Neural progenitor cell (in vitro differentiated cells): ENCODE measurements around the gene MITF. TPM values are rescaled to one million over a fixed set of nuclear protein-coding genes. Genes with fewer than 3 reads are reported as not detected.
A peak's percentile ranks its signal among the peaks of the same experiment; 100 is the strongest.

Experiments
- DNase-seq: peaks from one replicate; pipeline ENCODE4 v3.0.0-alpha.2; 2016; ENCODE audit warnings: low spot score
- H2AFZ ChIP-seq: fragments of 200-600 bp; sonication (generic); replicated peaks from 2 replicates; pipeline ENCODE4 v1.6.1; 2016; ENCODE audit warnings: antibody characterized with exemption
- H3F3A ChIP-seq: fragments of 200-600 bp; sonication (generic); 2 replicates; pipeline ENCODE4 v1.6.1; 2016; ENCODE audit warnings: antibody characterized with exemption, low read depth
- H3K27ac ChIP-seq: fragments of 200-600 bp; sonication (generic); 2 replicates; pipeline ENCODE4 v1.5.1; 2016; ENCODE audit warnings: mild to moderate bottlenecking
- H3K27me3 ChIP-seq: fragments of 200-600 bp; sonication (generic); 2 replicates; pipeline ENCODE4 v1.6.1; 2016; ENCODE audit warnings: mild to moderate bottlenecking, moderate library complexity
- H3K36me3 ChIP-seq: fragments of 200-600 bp; sonication (generic); 2 replicates; pipeline ENCODE4 v1.5.1; 2016
- H3K4me1 ChIP-seq: fragments of 200-600 bp; sonication (generic); 2 replicates; pipeline ENCODE4 v1.6.1; 2016; ENCODE audit warnings: mixed run types
- H3K4me2 ChIP-seq: fragments of 200-600 bp; sonication (generic); 2 replicates; pipeline ENCODE4 v1.6.1; 2016
- H3K4me3 ChIP-seq: fragments of 200-600 bp; sonication (generic); 2 replicates; pipeline ENCODE4 v1.5.1; 2016
- H3K79me2 ChIP-seq: fragments of 200-600 bp; sonication (generic); 2 replicates; pipeline ENCODE4 v1.6.1; 2016; ENCODE audit warnings: low read depth
- H3K9ac ChIP-seq: fragments of 200-600 bp; sonication (generic); 2 replicates; pipeline ENCODE4 v1.6.1; 2016
- H3K9me3 ChIP-seq: fragments of 200-600 bp; sonication (generic); 2 replicates; pipeline ENCODE4 v1.5.1; 2016; ENCODE audit warnings: low read depth
- H4K20me1 ChIP-seq: fragments of 200-600 bp; sonication (generic); 2 replicates; pipeline ENCODE4 v1.6.1; 2016; ENCODE audit warnings: low read depth
- H3K27ac Mint-ChIP-seq: 3 replicates; pipeline ENCODE4 v1.8.0; 2021; ENCODE audit warnings: mixed read lengths
- H3K27me3 Mint-ChIP-seq: 2 replicates; pipeline ENCODE4 v1.8.0; 2022; ENCODE audit warnings: low read depth, mild to moderate bottlenecking, inconsistent platforms, moderate library complexity, mixed read lengths; ENCODE audit not compliant: insufficient read depth
- H3K36me3 Mint-ChIP-seq: 3 replicates; pipeline ENCODE4 v1.8.0; 2021; ENCODE audit warnings: mixed read lengths
- H3K4me1 Mint-ChIP-seq: 3 replicates; pipeline ENCODE4 v1.8.0; 2021; ENCODE audit warnings: mixed read lengths
- H3K4me3 Mint-ChIP-seq: 3 replicates; pipeline ENCODE4 v1.8.0; 2021; ENCODE audit warnings: mild to moderate bottlenecking, moderate library complexity, mixed read lengths
- H3K9me3 Mint-ChIP-seq: 3 replicates; pipeline ENCODE4 v1.8.0; 2020; ENCODE audit warnings: mixed read lengths
- CTCF ChIP-seq: fragments of 200-600 bp; sonication (generic); IDR thresholded peaks from 2 replicates; pipeline ENCODE4 v1.5.1; 2017; ENCODE audit warnings: antibody characterized with exemption, mild to moderate bottlenecking
- EZH2 ChIP-seq: fragments of 200-600 bp; sonication (generic); IDR thresholded peaks from 2 replicates; pipeline ENCODE4 v1.6.1; 2017; ENCODE audit warnings: antibody characterized with exemption, mild to moderate bottlenecking, moderate library complexity
- EZH2phosphoT487 ChIP-seq: fragments of 200-600 bp; sonication (generic); IDR thresholded peaks from 2 replicates; pipeline ENCODE4 v1.6.1; 2017; ENCODE audit warnings: antibody characterized with exemption
- total RNA-seq: library from RNA; depleted of rRNA; stranded (reverse); fragments of >200 nt; gene quantifications from 2 replicates; pipeline ENCODE4 v1.2.3, GENCODE V29; 2015; ENCODE audit warnings: low replicate concordance

Gene MITF
- total RNA-seq, 1 donor from 2014 or later: not detected

DNA sequence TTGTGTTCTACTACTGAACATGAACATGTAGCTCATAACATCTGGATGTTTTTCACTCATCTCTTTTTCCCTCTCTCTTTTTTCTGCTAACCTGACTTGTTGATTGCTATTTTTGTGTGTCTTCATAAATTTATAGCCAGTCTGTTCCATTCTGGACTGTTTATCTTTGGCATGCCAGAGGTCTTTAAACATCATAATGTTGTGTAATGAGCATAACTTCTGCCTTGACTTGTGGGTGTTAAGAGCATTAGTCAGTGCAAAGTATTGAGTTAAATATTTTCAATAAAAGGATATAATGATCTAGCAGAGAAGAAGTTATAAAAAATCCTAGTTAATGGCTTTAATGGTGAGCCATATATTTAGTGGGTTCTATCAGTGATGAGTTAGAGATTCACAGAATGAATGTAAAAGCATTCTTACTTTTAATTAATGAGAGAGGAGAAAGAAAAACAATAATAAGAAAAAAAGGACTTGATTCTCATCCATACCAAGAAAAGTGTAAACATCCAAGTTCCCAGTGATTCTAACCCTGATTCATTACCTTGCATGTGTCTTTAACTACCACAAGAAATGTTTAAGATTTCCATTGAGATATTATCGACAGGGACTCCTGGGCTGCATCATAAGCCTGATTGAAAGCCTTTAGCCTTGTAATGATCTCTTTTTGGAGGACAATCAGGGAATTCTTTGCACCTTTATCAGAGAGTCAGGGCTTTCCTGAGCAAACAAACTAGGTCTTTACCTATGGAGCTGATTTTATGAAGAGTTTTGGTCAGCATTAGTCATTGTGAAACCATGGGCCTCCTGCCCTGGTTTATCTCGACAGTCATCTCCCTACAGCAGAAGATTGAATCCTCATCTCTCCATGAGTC lies 22.9 kb downstream of the MITF start:
- Histone ChIP-seq H3K27ac (no peak overlapping the region), H3K36me3 (no peaks in the 10 kb centered on the region), H2AFZ (no peak overlapping the region), H3F3A (no peaks in the 10 kb centered on the region), H3K4me3 (no peak overlapping the region), H3K4me2 (no peak overlapping the region), H3K4me1 (no peaks in the 10 kb centered on the region), H3K9me3 (no peaks in the 10 kb centered on the region), H3K79me2 (no peaks in the 10 kb centered on the region), H3K9ac (no peak overlapping the region), H4K20me1 (no peaks in the 10 kb centered on the region), H3K27me3 (no peaks in the 10 kb centered on the region)
- H3K4me1 Mint-ChIP-seq: no peaks in the 10 kb centered on the region
- no peaks in the 10 kb centered on the region for H3K27me3 Mint-ChIP-seq
- H3K27ac Mint-ChIP-seq: no peak overlapping the region
- no peak for DNase-seq
- no peak overlapping the region for H3K4me3 Mint-ChIP-seq
- H3K36me3 Mint-ChIP-seq: no peaks in the 10 kb centered on the region
- H3K9me3 Mint-ChIP-seq: no peaks in the 10 kb centered on the region
- no peak for TF ChIP-seq CTCF
- TF ChIP-seq EZH2: no peak
- no peak for TF ChIP-seq EZH2phosphoT487

DNA sequence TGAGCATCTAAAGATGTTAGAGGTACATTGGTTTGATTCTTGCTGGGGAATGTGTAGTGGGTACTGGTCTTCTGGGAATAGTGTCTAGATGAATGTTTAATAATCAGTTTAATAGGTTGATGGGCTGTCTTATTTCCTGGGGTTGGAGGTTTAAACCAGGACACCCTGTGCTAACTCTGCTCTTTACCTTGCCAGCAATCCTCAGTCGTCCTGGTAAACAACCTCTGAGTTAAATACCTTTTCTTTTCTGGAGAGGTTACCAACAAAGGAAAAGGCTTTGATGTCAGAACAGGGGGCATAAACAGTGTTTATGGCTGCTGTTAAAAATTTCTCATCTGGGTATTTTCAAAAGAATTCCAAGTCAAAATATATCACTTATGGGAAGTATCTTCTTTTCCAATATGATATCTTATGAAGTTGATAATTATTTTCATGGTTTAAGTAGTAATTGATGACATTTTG lies 23.5 kb downstream of the MITF start:
- H3K4me3 ChIP-seq: no peak overlapping the region
- no peak overlapping the region for H2AFZ ChIP-seq
- no peak overlapping the region for H3K9ac ChIP-seq
- H3K79me2 ChIP-seq: no peaks in the 10 kb centered on the region
- no peaks in the 10 kb centered on the region for H3K36me3 Mint-ChIP-seq
- H3K27me3 ChIP-seq: no peaks in the 10 kb centered on the region
- no peaks in the 10 kb centered on the region for H3K4me1 Mint-ChIP-seq
- H3K4me2 ChIP-seq: no peak overlapping the region
- no peaks in the 10 kb centered on the region for H3K9me3 Mint-ChIP-seq
- no peaks in the 10 kb centered on the region for H3K36me3 ChIP-seq
- H4K20me1 ChIP-seq: no peaks in the 10 kb centered on the region
- H3K9me3 ChIP-seq: no peaks in the 10 kb centered on the region
- TF ChIP-seq CTCF: no peak
- TF ChIP-seq EZH2phosphoT487: no peak
- no peak for TF ChIP-seq EZH2
- no peaks in the 10 kb centered on the region for H3K4me1 ChIP-seq
- DNase-seq: no peak
- no peaks in the 10 kb centered on the region for H3F3A ChIP-seq
- no peak overlapping the region for H3K4me3 Mint-ChIP-seq
- no peak overlapping the region for H3K27ac Mint-ChIP-seq
- H3K27me3 Mint-ChIP-seq: no peaks in the 10 kb centered on the region
- no peak overlapping the region for H3K27ac ChIP-seq

GRCh38 chr3:69763458-69763857 lies 24.2 kb downstream of the MITF start:
- no peak overlapping the region for H3K27ac Mint-ChIP-seq

More at GRCh38 chr3:69763458-69763857, 24.2 kb downstream of the MITF start:
- TF ChIP-seq EZH2phosphoT487 (no peak), CTCF (no peak), EZH2 (no peak)
- Histone ChIP-seq H3K4me1 (no peaks in the 10 kb centered on the region), H3K4me2 (no peak overlapping the region), H3K4me3 (no peak overlapping the region), H3K9me3 (no peaks in the 10 kb centered on the region), H3K9ac (no peak overlapping the region), H3K36me3 (no peaks in the 10 kb centered on the region), H3F3A (no peaks in the 10 kb centered on the region), H4K20me1 (no peaks in the 10 kb centered on the region), H3K27me3 (no peaks in the 10 kb centered on the region), H2AFZ (peak overlapping the region; percentile 61), H3K27ac (no peak overlapping the region), H3K79me2 (no peaks in the 10 kb centered on the region)
- no peak overlapping the region for H3K4me3 Mint-ChIP-seq
- no peaks in the 10 kb centered on the region for H3K36me3 Mint-ChIP-seq
- DNase-seq: no peak
- no peaks in the 10 kb centered on the region for H3K27me3 Mint-ChIP-seq
- no peaks in the 10 kb centered on the region for H3K4me1 Mint-ChIP-seq
- no peaks in the 10 kb centered on the region for H3K9me3 Mint-ChIP-seq
